ENCODE results near the gene TMEM50B.

DNA sequence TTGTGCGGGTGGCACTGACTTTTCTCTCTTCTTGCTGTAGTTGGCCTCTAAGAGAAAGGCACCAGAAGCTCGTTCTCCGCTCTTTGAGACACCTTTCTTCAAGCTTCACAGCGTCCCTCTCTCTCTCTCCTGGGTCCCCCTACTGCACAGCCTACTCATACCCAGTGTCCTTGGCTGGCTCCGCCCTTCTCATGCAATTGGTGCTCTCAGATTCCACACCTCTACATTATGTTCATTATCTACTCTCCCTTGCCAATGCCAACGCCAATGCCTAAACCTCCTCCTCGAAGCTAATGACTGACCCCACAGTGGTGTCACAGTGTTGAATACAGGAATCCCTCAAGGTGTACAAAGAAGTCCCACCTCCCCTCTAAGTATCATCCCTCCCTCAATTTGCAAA is 16.6 kb upstream of the TMEM50B start:
- TF ChIP-seq POLR2A (IDR thresholded peaks at IDR 0.05), result no peak
- TF ChIP-seq, protein P1, sequence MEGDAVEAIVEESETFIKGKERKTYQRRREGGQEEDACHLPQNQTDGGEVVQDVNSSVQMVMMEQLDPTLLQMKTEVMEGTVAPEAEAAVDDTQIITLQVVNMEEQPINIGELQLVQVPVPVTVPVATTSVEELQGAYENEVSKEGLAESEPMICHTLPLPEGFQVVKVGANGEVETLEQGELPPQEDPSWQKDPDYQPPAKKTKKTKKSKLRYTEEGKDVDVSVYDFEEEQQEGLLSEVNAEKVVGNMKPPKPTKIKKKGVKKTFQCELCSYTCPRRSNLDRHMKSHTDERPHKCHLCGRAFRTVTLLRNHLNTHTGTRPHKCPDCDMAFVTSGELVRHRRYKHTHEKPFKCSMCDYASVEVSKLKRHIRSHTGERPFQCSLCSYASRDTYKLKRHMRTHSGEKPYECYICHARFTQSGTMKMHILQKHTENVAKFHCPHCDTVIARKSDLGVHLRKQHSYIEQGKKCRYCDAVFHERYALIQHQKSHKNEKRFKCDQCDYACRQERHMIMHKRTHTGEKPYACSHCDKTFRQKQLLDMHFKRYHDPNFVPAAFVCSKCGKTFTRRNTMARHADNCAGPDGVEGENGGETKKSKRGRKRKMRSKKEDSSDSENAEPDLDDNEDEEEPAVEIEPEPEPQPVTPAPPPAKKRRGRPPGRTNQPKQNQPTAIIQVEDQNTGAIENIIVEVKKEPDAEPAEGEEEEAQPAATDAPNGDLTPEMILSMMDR (IDR thresholded peaks at IDR 0.05), result no peak
